ENCODE results near the gene DHCR24. TPM values are rescaled to one million over a fixed set of nuclear protein-coding genes. Genes with fewer than 3 reads are reported as not detected.
"Not testable (repeated sequence)": the region's sequence is repeated elsewhere in the genome, so short reads cannot be mapped to it uniquely, and the experiment has no call there.

The DHCR24 gene
- 10 to 100 TPM; 55.9 to 60.8 TPM for total RNA-seq

DNA sequence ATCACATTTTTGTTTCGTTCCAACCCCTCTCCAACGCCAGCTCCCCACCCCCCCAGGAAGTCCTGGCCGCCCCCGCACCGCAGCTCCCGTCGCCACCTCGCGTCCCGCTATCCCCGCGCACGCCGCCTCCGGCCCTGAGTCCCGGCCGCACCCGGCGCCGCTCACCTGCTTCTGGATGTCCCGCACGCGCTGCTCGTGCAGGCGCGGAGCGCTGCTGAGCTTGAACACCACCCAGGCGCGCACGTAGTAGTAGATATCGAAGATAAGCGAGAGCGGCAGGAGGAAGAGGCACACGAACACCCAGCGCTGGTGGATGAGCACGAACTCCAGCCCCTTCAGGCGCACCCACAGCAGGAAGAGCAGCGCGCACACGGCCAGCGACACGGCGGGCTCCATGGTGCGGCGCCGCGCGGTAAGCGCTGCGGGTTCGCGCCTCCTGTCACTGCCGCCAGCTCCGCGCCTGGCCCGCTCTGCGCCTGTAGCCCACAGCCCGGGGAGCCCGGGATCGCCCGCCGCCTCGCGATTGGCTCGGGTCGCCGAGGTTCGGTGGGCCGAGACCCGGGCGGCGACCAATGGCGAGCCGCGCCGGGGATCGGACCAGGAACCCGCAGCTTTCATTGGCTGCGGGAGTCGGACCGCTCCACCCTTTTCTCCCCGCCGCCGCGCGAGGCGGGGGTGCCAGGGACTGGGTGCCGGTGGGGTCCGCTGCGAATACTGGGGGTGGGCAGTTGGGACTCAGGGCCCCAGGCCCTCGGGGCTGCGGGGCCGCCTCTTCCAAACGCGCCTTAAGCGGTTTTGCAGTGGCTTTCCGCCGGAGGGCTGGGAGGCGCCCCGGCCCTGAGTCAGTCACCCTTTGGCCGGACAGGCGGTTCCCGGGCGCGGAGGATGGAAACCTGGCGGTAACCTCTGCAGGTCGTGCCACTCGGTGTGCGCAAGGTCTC lies at the start of gene DHCR24:
DHCR24 (minus strand) TSS at position 472 of the 941 bp plus-strand sequence; CDS start at position 396, 76 bp downstream.
- Mint-ChIP-seq H3K4me1 (peaks cover 31% of the 10 kb centered on the region), H3K9me3 (no peaks in the 10 kb centered on the region), H3K27me3 (peaks cover 22% of the 10 kb centered on the region), H3K27ac (peak within 1 kb of the TSS; percentile 87), H3K4me3 (peak within 1 kb of the TSS; percentile 96), H3K36me3 (peaks cover 23% of the 10 kb centered on the region)
- ATAC-seq (ENCODE audit: low read depth) = peak; percentile 96
- POLR2A ChIA-PET = interaction anchor here (0.6 to 1.9 kb wide), 4 partner anchors 14 to 86 kb away, joined by 3 to 6 read pairs (median 5); partner anchors contain the start of gene TTC22
- DNase-seq = peak; percentile 86

GRCh38 chr1:54936791-54937190 lies 49.8 kb upstream of the DHCR24 start:
- H3K27me3 Mint-ChIP-seq = peaks cover 27% of the 10 kb centered on the region
- H3K27ac Mint-ChIP-seq = no peak overlapping the region
- ATAC-seq (ENCODE audit: low read depth) (no peak), DNase-seq (no peak)
- H3K9me3 Mint-ChIP-seq = peaks cover 2% of the 10 kb centered on the region
- no peaks in the 10 kb centered on the region for H3K36me3 Mint-ChIP-seq
- no peak overlapping the region for H3K4me3 Mint-ChIP-seq
- peaks cover 2% of the 10 kb centered on the region for H3K4me1 Mint-ChIP-seq
- POLR2A ChIA-PET = no interaction called here

- Mint-ChIP-seq H3K27ac (no peak overlapping the region), H3K36me3 (no peaks in the 10 kb centered on the region), H3K9me3 (peaks cover 3% of the 10 kb centered on the region), H3K27me3 (peaks cover 34% of the 10 kb centered on the region), H3K4me1 (peaks cover 2% of the 10 kb centered on the region), H3K4me3 (no peak overlapping the region)
- DNase-seq = no peak
- ATAC-seq (ENCODE audit: low read depth) = no peak
- POLR2A ChIA-PET = no interaction called here
These were observed 47.9 kb upstream of the DHCR24 start for GRCh38 chr1:54934869-54935268.

DNA sequence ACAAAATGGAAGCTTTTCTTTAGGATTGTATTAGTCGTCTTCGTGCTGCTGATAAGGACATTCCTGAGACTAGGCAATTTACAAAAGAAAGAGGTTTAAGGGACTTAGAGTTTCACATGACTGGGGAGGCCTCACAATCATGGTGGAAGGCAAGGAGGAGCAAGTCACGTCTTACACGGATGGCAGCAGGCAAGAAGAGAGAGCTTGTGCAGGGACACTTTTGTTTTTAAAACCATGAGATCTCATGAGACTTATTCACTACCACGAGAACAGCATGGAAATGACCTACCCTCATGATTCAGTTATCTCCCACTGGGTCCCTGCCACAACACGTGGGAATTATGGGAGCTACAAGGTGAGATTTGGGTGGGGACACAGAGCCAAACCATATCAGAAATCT lies 47.1 kb upstream of the DHCR24 start:
- H3K27ac Mint-ChIP-seq; POLR2A ChIA-PET; ATAC-seq (ENCODE audit: low read depth); H3K4me1 Mint-ChIP-seq; H3K9me3 Mint-ChIP-seq; H3K36me3 Mint-ChIP-seq; DNase-seq; H3K4me3 Mint-ChIP-seq: not testable (repeated sequence)
- peaks cover 33% of the 10 kb centered on the region for H3K27me3 Mint-ChIP-seq

DNA sequence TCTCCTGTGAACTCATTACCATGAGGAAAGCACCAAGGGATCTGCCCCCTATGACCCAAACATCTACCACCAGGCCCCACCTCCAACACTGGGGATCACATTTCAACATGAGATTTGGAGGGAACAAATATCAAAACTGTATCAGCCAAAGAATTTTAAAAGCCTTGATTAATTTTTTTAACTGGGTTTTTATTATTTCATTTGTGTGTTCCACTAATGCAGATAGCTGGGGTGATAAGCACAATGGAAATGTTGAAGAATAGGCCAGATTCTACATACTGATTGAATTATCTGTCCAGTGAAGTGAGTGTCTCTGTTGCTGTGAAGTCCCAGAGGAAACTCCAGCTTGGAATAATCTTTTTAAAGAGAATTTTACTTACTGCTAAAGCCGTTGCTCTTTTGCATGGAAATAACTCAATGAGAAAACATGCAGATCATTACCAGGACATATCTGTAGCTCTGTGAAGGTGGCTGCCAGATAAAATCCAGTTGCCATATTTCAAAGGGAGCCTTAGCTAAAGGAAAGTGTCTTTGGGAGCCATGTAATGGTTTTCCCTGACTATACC lies 44.4 kb upstream of the DHCR24 start:
- H3K4me3 Mint-ChIP-seq = no peak overlapping the region
- DNase-seq (no peak), ATAC-seq (ENCODE audit: low read depth) (no peak)
- no peaks in the 10 kb centered on the region for H3K4me1 Mint-ChIP-seq
- H3K36me3 Mint-ChIP-seq = no peaks in the 10 kb centered on the region
- H3K27me3 Mint-ChIP-seq = peaks cover 18% of the 10 kb centered on the region
- peaks cover 3% of the 10 kb centered on the region for H3K9me3 Mint-ChIP-seq
- H3K27ac Mint-ChIP-seq = no peak overlapping the region
- POLR2A ChIA-PET = no interaction called here

DNA sequence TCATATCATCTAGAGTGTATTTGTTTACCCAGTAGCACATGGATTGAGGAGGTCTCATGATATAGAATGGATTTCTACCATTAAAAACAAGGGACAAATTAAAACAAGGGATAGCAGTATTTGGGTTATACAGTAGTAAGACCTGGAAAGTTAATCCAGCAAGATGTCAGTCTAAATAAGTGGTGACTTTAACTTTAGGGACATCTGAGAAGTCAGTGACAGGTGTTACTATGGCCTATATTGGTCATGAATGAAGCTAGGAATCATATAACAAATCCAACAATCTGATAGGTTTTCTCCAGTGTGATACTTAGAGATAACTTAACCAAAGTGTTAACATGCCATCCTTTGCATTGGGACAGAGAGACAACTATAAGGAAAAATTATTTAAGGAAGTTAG lies 42.7 kb upstream of the DHCR24 start:
- POLR2A ChIA-PET = no interaction called here

GRCh38 chr1:54928327-54928726 lies 41.3 kb upstream of the DHCR24 start:
- H3K27me3 Mint-ChIP-seq = peaks cover 8% of the 10 kb centered on the region
- no peaks in the 10 kb centered on the region for H3K4me1 Mint-ChIP-seq
- no peak overlapping the region for H3K27ac Mint-ChIP-seq
- no peak overlapping the region for H3K4me3 Mint-ChIP-seq
- POLR2A ChIA-PET = no interaction called here
- DNase-seq (no peak), ATAC-seq (ENCODE audit: low read depth) (no peak)
- H3K9me3 Mint-ChIP-seq = peaks cover 3% of the 10 kb centered on the region
- no peaks in the 10 kb centered on the region for H3K36me3 Mint-ChIP-seq

More for the DNA sequence above, 42.7 kb upstream of the DHCR24 start:
- Mint-ChIP-seq H3K27me3 (peaks cover 15% of the 10 kb centered on the region), H3K4me1 (no peaks in the 10 kb centered on the region), H3K4me3 (no peak overlapping the region), H3K9me3 (peaks cover 3% of the 10 kb centered on the region), H3K27ac (no peak overlapping the region), H3K36me3 (no peaks in the 10 kb centered on the region)
- no peak for ATAC-seq (ENCODE audit: low read depth)
- DNase-seq = no peak

DNA sequence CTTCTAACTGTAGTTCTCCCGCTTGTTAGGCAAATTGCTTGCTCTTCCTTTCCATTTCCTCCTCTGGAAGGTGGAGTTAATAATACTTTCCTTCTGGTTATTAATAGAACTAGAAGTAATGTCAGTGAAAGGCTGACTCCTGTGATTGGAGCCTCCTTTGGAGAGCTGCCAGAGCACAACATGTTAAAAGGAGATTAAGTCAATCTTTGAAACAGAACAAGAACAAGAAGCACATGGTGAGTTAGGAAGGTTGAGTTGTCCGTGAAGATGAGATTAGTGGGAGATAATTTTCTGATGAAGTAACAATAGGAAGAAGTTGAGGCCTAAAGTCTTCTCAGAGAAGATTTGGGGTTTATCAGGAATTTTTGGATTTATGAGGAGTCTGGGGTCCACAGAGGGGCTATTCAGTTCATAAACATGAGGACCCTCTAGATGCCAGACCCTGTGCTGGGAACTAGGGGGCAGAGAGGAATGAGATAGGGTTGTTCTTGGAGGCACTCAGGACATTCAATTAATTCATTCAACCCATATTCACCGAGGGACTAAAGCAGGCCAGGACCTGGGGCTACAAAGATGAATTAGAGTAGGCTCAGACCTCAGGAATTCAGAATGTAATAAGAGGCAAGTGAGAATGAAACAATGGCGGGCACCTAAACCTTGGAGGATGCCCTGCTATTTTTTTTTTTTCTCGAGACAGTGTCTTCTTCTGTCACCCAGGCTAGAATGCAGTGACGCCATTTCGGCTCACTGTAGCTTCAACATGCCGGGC lies 40.7 kb upstream of the DHCR24 start:
- Mint-ChIP-seq H3K4me1 (no peaks in the 10 kb centered on the region), H3K4me3 (no peak overlapping the region), H3K9me3 (peaks cover 3% of the 10 kb centered on the region), H3K27me3 (peaks cover 11% of the 10 kb centered on the region), H3K27ac (no peak overlapping the region), H3K36me3 (no peaks in the 10 kb centered on the region)
- POLR2A ChIA-PET = no interaction called here
- DNase-seq = no peak
- ATAC-seq (ENCODE audit: low read depth) = no peak

GRCh38 chr1:54926970-54927369 lies 40.0 kb upstream of the DHCR24 start:
- POLR2A ChIA-PET = interaction anchor here (0.6 kb wide), 1 partner anchor 31 kb away, joined by 6 read pairs; no protein-coding TSS in a partner anchor
- ATAC-seq (ENCODE audit: low read depth) = no peak
- no peak for DNase-seq
- Mint-ChIP-seq H3K27ac (no peak overlapping the region), H3K4me1 (no peaks in the 10 kb centered on the region), H3K4me3 (no peak overlapping the region), H3K9me3 (peaks cover 3% of the 10 kb centered on the region), H3K27me3 (peaks cover 12% of the 10 kb centered on the region), H3K36me3 (no peaks in the 10 kb centered on the region)

- no peaks in the 10 kb centered on the region for H3K36me3 Mint-ChIP-seq
- no peak overlapping the region for H3K4me3 Mint-ChIP-seq
- POLR2A ChIA-PET = no interaction called here
- H3K27me3 Mint-ChIP-seq = peaks cover 11% of the 10 kb centered on the region
- H3K4me1 Mint-ChIP-seq = no peaks in the 10 kb centered on the region
- H3K9me3 Mint-ChIP-seq = peaks cover 2% of the 10 kb centered on the region
- no peak overlapping the region for H3K27ac Mint-ChIP-seq
- ATAC-seq (ENCODE audit: low read depth) (no peak), DNase-seq (no peak)
These were observed 36.0 kb upstream of the DHCR24 start for GRCh38 chr1:54922921-54923421.

- Mint-ChIP-seq H3K4me3 (no peak overlapping the region), H3K9me3 (peaks cover 2% of the 10 kb centered on the region), H3K27ac (no peak overlapping the region), H3K27me3 (peaks cover 11% of the 10 kb centered on the region), H3K4me1 (no peaks in the 10 kb centered on the region), H3K36me3 (no peaks in the 10 kb centered on the region)
- DNase-seq = no peak
- POLR2A ChIA-PET = no interaction called here
- ATAC-seq (ENCODE audit: low read depth) = no peak
These were observed 35.2 kb upstream of the DHCR24 start for GRCh38 chr1:54922040-54922761.

DNA sequence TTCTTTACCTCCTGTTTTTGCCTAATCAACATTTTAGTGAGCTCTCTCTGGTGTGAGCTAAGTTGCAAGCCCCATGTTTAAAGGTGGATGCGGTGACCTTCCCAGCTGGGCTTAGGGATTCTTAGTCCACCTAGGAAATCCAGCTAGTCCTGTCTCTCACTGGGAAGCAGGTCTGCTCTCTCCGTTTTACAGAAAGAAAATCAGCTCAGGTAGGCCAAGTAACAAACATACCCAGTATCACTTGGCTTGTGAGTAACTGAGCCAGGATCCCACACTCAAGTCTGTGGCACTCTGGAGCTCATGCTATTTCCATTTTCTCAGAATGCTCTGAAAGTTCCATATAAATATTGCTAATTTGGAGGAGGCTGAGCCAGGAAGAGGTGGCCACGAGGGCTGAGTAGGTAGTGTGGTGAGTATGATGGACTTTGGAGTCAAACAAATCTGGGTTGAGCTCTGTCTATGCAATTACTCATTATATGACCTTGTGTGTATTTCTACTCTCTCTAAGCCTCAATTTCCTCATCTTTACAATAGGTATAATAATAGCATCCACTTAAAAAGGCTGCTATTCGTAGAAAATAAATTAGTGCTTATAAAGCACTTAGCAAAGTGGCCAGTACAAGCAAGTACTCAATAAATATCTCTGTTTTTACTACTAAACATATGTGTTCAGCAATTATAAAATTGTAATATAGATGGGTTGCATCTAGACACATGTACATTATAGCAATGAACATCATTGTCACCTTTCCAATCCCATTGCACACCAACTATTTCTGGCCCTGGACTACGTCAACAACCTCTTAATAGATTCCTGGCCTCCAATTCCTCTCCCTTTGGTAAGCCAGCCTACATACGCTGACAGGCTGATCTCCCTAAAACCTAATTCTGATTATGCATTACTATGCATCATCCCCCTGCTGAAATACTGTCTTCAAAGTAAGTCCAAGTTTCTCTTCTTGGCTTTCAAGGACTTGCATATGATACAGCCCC lies 32.7 kb upstream of the DHCR24 start:
- no peaks in the 10 kb centered on the region for H3K4me1 Mint-ChIP-seq
- POLR2A ChIA-PET = no interaction called here
- H3K4me3 Mint-ChIP-seq = no peak overlapping the region
- no peak for DNase-seq
- no peak overlapping the region for H3K27ac Mint-ChIP-seq
- H3K27me3 Mint-ChIP-seq = peaks cover 18% of the 10 kb centered on the region
- peaks cover 2% of the 10 kb centered on the region for H3K9me3 Mint-ChIP-seq
- no peak for ATAC-seq (ENCODE audit: low read depth)
- H3K36me3 Mint-ChIP-seq = no peaks in the 10 kb centered on the region

Measured in activated naive CD8-positive, alpha-beta T cell treated with anti-CD3 and anti-CD28 coated beads, Interleukin-2, amount 10 ng/mL, durations not matched to agents 7 days and 5 days (primary cell).